Hepatocyte (in vitro differentiated cells): ENCODE measurements around the gene ABCB11.

ENCODE experiments used
- EZH2 ChIP-seq: fragments of 200-600 bp; sonication (generic); IDR thresholded peaks from 2 replicates; pipeline ENCODE4 v1.6.1; 2016; ENCODE audit warnings: antibody characterized with exemption, mild to moderate bottlenecking, borderline replicate concordance
- EZH2phosphoT487 ChIP-seq: fragments of 200-600 bp; sonication (generic); IDR thresholded peaks from one replicate; pipeline ENCODE4 v1.6.1; 2018; ENCODE audit warnings: antibody characterized with exemption, mild to moderate bottlenecking, low read depth, moderate library complexity; ENCODE audit not compliant: unreplicated experiment, severe bottlenecking
- TF ChIP-seq, protein P1 (sequence below): fragments of 200-600 bp; sonication (generic); IDR thresholded peaks from 2 replicates; pipeline ENCODE4 v1.5.1; 2016; ENCODE audit warnings: antibody characterized with exemption, mild to moderate bottlenecking; ENCODE audit not compliant: poor library complexity

DNA sequence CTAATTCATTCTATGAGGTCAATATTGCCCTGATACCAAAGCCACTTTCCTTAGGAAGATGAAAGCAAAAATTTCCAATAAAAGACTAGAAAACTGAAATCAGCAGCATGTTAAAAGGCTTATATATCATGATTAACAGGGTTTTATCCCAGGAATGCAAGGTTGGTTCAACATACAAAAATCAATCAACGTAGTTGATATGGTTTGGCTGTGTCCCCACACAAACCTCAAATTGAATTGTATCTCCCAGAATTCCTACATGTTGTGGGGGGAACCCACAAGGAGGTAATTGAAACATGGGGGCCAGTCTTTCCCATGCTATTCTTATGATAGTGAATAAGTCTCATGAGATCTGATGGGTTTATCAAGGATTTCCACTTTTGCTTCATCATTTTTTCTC lies 11.7 kb upstream of the ABCB11 start:
- TF ChIP-seq EZH2phosphoT487: no peak
- TF ChIP-seq, protein P1, sequence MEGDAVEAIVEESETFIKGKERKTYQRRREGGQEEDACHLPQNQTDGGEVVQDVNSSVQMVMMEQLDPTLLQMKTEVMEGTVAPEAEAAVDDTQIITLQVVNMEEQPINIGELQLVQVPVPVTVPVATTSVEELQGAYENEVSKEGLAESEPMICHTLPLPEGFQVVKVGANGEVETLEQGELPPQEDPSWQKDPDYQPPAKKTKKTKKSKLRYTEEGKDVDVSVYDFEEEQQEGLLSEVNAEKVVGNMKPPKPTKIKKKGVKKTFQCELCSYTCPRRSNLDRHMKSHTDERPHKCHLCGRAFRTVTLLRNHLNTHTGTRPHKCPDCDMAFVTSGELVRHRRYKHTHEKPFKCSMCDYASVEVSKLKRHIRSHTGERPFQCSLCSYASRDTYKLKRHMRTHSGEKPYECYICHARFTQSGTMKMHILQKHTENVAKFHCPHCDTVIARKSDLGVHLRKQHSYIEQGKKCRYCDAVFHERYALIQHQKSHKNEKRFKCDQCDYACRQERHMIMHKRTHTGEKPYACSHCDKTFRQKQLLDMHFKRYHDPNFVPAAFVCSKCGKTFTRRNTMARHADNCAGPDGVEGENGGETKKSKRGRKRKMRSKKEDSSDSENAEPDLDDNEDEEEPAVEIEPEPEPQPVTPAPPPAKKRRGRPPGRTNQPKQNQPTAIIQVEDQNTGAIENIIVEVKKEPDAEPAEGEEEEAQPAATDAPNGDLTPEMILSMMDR: no peak
- TF ChIP-seq EZH2: no peak
